GM18909 (cell line): ENCODE measurements around the gene SEC31B.

Experiments used
- ATAC-seq: cut with Tn5 transposase; IDR thresholded peaks from one replicate; pipeline ENCODE4 v1.9.1; 2021; ENCODE audit warnings: mild to moderate bottlenecking; ENCODE audit not compliant: unreplicated experiment, poor library complexity

Gene SEC31B

DNA sequence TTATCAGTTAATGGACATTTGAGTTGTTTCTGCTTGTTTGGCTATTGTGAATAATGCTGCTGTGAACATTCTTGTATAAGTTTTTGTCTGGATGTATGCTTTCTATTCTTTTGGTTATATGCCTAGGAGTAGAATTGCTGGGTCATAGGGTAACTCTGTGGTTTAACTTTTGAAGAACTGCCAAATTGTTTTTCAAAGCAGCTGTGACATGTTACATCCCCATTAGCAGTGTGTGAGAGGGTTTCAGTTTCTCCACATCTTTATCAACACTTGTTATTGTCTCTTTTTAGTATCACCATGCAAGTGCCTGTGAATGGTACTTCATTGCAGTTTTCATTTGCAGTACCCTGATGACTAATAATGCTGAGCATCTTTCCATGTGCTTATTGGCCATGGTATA lies 12.1 kb upstream of the SEC31B start:
- ATAC-seq, result no peak

DNA sequence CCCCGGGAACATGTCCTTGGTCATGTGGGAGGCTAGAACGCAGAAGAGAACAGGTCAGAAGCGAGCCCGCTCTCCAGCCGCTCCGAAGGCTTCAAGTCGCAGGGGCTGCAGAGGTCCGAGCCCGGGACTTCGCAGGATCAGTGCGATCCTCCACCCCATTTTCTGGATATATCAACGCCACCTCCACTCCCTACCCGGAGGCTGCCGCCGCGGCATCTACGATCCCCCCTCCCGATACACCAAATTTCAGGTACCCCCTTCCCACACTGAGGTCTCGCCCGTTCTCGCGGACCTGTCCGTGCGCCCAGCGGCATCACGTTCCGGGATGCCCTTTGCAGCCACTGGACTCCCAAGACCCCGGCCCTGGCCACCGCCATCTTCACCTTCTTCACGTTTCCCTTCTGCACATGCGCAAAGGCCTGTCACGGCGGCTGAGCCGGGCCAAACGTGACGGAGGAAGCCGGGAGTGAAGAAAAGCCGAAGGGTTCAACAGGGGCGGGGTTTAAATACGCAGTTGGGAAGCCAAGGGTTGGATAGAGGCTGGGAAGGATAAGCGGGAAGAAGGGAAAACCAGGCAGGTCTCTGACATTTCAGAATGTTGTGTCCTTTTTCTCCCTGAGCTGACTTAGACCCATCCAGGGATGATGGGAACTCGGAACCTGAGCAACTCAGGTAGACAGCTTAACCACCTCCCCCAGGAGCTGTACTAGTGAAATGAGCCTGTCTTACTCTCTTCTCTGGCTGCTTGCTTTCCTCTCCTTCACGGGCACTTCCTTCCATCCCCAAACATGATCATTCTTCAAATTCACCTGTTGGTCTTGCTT lies 10.0 kb upstream of the SEC31B start, which contains the start of gene NDUFB8:
Gene NDUFB8, minus strand, starts transcription at position 397 of the 824 bp plus-strand sequence. Its CDS starts 20 bp downstream, at position 377.
- ATAC-seq, result peak; percentile 68

DNA sequence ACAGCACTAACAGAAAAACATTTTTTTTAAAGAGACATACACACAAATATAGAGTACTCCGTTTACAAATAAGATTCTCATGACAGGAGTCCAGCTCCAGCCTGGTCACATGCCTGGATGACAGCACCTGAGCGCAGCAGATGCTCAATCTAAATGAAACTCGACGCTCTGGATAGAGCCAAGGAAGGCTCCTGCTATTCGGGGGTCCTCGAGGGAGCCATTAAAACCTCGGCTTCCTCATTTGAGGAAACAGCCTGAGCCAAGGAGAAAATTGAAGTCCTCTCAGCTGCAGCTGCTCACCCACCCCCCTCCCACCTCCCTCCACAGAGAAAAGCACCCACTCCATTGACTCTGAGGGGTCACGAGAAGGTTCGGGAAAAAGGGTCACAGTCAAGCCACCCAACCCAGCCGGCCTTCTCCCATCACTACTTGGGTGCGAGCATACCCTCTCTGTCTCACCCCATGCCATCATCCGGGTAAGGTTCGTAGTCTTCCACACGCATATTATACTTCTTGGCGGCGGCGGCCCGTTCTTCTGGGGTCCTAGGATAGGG lies 9.3 kb upstream of the SEC31B start:
- ATAC-seq, result no peak

DNA sequence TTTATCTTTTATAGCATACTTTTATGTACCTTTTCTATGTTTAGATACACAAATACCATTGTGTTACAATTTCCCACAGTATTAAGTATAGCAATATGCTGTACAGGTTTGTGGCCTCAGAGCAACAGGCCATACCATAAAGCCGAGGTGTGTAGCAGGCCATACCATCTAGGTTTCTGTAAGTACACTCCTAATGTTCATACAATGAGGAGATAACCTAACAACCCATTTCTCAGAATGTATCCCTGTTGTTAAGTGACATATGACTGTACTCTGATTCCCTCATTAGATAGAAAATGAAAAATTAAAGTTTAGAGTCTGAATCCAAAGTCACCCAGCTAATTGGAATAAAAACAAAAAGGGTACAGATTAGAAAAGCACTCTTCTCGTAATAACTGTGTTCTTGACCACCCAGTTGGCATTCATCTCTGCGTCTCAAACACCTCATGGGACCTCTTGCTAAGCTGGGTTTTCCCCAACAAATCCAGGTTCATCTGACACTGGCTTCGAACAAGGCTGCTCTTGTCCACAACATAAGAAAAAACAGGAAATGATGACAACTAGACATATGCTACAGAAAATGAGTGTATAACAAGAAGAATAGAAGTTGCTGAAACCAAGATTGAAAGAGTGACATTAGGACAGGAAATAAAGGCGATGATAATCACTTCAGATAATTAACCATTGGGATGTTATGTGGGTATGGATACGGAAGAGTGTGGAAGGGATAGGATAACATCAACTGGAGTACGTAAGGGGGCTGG lies 8.6 kb upstream of the SEC31B start:
- ATAC-seq, result no peak

DNA sequence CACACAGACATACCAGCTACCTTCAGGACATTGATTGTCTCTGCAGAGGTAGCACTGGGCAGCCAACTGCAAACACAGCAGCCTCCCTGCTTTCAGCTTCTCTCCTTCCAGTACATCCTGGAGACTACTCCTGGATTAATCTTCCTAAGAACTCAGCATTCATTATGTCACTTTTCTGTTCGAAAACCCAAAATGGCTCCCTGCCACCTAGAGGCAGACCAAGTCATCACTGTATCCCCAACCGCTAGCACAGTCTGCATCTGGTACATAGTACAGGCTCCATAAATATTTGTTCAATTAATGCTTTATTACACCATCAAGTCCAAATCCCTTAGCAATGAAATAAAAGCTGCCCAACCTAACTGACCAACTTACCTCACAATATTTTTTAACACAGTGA lies 5.0 kb upstream of the SEC31B start:
- no peak for ATAC-seq

DNA sequence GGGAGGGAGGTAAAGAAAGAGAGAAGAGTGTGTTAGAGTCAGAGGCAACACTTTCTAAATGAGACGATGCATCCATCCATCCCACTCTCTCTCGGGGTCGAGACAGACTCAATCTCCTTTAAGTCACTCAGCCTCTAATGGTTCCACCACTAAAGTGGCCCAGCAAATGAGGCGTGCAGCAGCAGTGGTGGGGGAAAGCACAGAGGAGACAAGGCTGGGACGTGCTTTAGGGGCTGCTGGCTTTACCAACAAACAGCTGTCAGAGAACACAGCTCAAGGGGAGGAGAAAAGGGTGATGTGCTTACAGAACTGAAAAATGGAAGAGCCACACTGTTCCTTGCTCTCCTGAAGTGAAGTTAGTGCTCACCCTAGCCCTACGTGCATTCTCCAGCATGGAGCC lies 4.5 kb upstream of the SEC31B start:
- no peak for ATAC-seq

DNA sequence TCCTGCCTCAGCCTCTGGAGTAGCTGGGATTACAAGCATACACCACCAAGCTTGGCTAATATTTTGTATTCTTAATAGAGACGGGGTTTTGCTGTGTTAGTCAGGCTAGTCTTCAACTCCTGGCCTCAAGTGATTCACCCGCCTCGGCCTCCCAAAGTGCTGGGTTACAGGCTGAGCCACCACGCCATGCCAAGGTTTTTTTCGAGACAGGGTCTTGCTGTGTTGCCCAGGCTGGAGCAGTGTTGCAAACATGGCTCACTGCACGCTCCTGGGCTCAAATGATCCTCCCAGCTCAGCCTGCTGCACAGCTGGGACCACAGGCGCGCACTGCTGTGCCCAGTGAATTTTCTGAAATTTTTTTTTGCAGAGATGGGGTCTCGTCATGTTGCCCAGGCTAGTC lies 3.3 kb upstream of the SEC31B start:
- no peak for ATAC-seq

DNA sequence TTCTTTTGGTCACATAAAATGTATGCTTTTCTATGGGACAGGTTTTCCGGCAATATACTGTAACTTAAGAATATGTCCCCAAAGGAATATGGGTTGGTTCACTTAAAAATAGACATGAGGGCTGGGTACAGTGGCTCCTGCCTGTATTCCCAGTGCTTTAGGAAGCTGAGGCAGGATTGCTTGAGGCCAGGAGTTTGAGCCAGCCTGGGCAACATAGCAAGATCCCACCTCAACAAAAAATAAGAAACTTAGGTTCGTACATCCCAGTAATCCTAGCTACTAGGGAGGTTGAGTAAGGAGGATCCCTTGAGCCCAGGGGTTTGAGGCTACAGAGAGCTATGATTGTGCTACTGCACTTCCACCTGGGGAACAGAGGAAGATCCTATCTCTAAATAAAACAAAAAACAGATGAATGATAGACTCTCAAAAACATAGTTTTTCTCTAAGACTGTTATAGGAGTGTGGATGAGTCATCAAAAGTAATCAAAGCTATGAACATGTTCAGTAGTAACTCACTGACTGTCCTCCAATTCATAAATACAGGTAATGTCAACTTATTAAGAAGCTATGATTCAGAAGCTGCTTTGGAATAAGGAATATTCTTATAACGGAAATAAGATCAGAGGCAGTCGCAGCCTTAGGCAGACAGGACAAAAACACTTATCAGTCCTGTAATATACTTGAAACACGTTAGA lies 2.6 kb upstream of the SEC31B start:
- ATAC-seq, result no peak

DNA sequence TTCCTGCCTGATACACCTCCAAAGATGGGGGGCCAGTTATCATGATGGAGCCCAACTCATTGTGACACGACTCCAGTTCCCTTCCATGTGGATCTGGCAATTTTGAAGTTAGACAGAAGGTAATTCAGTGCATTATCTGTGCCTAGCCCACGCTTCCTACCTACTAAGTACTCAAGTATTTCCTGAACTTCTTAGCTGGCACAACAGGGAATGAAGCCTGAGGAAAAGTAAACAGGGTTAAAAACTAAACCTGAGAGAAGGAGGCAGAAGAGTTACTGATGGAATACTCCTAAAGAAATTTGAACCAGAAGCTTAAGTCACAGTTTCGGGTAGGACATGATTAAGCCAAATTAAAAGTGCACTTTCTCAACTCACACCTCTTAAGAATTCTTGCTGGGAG lies 1.1 kb upstream of the SEC31B start:
- ATAC-seq, result no peak

DNA sequence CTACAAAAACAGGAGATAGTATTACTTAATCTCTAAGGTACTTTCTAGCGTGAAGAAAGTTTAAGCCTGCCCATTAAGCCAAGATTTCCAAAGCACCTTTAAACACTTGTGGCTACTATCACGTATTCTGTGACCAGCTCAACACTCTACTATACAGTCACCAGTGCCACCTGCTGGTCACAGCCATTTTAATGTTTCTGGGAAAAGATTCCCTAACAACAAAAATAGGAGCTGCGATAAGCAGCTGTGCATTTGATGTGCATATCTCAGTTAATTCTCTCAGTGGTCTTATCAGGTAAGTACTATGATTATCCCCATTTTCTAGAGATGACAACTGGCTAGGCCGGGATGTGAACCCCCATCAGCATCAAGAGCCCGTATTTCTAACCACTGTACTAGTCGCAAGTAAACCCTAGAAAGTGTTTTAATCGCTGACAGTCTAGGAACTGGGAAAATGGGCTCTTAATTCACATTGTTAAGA lies 860 bp downstream of the SEC31B start:
- ATAC-seq, result no peak

DNA sequence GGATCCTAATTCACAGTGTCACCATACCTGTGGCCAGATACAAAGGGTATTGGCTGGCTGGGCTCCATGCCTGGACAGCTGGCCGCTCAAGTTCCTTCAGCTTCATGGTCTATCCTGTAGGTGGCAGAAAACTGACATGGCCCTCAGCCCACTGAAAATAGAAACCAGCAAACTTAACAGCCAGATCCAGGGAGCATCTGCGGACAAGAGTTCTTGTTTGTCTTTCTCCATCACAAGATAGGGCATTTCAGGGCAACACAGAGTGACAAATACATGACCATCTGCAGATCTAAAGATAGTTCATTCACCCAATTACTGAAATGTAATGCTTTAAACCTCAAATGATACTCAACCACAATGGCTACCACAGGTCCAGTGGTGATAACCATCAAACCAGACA lies 2.8 kb downstream of the SEC31B start:
- no peak for ATAC-seq

DNA sequence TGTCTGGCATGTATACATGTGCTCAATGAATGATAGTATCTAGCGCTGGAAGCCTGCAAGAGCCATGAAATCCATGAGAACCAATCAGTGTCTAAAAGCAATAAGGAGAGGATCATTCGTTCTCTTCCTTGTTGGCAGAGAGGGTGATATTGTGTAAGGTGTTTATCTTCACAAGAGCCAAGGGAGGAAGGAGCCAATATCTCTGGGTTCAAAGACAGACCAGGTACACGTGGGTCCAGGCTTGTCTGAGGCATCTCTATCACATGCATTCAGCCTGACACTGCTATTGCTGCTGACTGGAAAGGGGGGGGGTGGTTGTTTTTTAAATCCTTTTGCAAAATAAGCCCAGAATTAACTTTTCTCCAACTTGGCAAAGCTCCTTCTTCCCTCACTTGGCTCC lies 4.0 kb downstream of the SEC31B start:
- ATAC-seq, result no peak

DNA sequence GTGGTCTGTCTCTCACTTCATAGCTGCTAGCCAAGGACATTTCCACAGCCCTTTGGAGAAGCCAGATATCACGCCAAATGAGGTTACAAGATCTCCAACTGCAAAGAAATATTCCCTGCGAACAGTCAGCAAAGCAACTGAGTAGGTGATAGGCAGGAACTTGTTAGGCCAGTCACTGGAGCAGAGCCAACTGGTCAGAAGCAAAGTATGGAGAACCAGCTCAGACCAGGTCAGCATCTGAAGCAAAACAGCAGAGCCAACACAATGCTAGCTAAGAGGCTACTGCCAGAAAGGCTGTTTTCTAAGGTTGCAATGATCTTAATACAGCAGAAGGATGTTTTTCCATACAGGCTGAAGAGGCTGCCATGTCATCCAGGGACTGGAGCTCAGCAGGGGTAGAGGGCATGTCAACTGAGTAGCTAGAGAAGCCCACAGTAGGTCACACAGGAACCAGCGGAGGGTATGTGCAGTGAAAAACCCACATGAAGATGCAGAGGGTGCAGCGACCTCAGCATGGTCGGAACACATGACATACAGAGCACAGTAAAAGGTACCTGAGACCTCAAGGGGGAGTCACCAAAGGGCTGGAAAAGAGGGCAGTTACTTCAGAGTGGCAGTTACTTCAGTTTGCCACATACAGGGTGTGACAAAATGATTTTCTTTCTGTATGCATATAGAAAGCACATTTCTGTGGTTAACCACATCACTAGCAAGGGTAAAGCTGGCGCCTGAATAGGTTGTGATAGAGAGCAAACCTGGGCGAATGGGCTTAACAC lies 8.9 kb downstream of the SEC31B start:
- ATAC-seq, result no peak

DNA sequence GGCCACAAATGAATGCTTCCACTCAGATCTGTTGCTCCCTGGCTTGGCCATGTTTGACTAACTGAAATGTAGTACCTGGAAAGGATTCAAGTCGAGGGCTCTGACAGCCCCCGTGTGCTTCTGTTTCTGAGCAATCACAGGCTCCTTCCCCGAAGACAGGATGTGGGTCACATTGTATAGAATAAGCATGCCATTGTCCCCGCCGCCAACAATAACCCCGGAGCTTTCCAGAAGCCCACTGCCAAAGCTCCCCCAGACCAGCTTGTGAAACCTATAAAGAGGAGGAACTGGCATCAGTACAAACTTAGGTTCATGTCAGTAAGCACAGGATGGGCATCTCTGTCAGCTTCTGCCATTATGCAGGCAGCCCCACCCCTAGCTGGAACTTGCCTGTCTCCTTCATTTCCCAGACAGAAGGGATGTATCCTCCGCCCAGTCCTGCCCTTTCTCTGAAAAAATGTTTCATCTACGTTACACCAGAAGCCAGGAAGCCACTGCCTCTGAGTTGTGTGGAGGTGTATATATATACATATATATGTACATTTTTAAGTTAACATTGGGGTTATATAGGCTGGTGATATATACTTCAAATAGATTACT lies 10.3 kb downstream of the SEC31B start:
- ATAC-seq, result no peak

DNA sequence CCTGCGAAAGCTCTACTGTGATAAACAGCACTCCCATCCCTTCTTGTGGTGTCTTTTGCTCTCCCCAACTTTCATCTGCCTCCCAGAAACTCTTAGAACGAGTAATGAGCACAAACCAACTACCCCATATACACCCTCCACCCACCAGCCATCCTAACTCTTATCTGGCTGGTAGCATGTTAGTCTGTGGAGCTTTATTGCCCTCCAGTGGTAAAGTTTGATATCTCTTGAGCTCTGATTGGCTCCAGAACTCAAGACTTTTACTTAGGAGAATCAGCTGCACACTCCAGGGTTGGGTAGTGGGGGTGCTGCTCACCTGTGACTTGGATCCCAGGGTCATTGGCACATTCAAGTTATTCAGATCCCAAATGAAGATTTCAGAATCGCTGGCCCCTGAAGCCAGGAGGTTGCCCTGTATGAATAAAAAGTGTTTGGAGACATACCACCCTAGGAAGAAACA lies 10.9 kb downstream of the SEC31B start:
- no peak for ATAC-seq

DNA sequence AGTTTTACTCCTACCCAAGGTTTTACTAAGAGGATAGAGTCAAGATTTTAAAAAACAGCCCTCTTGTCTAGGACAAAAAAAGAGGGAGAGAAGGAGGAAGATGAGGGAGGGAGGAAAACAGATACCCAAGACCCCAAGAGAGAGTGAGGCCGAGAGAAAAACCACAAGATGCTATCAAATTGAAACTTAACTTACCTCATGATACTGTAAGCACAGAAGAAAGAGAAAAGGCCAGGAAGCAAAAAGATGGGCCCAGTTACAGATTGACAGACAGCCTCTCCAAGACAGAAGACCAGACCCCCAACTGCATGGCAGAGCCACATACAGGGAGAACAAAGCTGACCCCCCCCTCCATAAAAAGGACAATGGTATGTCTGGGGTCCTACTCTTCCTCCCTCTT lies 11.4 kb downstream of the SEC31B start:
- no peak for ATAC-seq

DNA sequence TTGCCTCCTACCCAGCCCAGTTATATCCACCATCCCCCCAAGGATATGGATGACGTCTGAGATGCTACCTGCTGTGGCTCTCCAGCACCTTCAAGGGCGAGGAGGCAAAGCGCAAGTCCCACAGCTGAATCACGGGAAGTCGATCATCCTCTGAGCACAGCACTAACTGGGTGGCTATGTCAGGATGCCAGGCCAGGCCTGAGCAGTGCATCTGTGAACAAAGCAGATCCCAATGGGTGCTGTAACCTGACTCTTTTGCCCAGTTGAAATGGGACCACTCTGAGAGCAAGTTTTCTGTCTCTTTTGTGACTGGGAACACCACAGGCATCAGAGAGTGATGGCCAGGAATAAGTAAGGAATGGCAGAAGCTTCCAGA lies 12.3 kb downstream of the SEC31B start:
- no peak for ATAC-seq

DNA sequence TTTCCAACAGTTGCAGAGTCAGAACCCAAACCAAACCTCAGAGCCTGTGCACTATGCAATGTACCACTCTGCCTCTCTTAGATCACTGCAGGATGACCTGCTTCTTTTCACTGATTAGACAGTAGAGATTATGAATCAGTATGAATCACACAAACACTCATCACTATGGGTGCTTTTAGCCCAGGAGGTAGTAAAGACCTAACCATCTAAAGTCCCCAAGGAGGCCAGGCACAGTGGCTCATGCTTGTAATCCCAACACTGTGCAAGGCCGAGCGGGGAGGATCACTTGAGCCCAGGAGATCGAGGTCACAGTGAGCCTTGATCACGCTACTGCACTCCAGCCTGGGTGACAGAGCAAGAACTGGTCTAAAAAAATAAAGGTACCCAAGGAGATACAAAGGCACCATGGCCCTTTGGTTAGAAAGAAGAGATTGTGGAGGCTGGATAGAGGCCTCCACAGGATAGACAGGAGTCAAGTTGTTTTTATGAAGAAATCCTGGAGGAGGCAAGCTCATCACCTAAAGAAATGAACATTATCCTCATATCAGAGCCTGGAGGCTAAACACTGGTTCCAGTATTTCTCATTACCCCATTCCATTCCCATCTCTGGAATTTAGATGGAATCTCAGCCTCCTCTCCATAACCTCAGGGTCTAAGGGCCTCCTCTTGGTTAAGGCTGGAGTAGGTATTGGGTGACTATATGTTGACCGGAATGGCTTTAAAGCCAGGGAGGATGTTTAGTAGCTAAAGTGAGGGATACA lies 12.9 kb downstream of the SEC31B start:
- no peak for ATAC-seq

DNA sequence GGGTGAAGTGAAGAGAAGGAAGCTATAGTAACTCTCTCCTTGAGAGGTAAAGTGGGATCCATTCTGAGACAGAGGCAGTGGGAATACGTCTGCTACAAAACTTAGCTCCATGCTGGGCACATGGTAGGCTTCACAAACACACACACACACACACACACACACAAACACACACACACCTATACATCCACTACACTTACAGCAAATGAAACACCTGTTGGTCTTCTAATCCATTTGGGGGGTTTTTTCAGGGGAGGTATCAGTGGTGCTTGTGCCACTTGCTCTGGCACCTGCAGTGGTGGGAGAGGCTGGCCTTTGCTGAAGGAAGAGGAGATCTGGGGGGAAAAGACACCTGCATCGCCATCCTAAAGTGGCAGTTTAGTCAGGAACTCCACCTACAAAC lies 14.5 kb downstream of the SEC31B start:
- ATAC-seq, result no peak
